ENCODE results near the gene PNP.

GRCh38 chr14:20470603-20470901 lies 1.3 kb downstream of the PNP start:
- TF ChIP-seq, protein P1, sequence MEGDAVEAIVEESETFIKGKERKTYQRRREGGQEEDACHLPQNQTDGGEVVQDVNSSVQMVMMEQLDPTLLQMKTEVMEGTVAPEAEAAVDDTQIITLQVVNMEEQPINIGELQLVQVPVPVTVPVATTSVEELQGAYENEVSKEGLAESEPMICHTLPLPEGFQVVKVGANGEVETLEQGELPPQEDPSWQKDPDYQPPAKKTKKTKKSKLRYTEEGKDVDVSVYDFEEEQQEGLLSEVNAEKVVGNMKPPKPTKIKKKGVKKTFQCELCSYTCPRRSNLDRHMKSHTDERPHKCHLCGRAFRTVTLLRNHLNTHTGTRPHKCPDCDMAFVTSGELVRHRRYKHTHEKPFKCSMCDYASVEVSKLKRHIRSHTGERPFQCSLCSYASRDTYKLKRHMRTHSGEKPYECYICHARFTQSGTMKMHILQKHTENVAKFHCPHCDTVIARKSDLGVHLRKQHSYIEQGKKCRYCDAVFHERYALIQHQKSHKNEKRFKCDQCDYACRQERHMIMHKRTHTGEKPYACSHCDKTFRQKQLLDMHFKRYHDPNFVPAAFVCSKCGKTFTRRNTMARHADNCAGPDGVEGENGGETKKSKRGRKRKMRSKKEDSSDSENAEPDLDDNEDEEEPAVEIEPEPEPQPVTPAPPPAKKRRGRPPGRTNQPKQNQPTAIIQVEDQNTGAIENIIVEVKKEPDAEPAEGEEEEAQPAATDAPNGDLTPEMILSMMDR (IDR thresholded peaks at IDR 0.05) = no peak
- no peak for TF ChIP-seq POLR2AphosphoS5 (IDR thresholded peaks at IDR 0.05)
- no peak for TF ChIP-seq POLR2A (IDR thresholded peaks at IDR 0.05)

All from transverse colon (tissue), 4 donors.